Stomach (tissue), 4 donors: Measurements from ENCODE around the gene ZNF438.

Experiments used
- CTCF ChIP-seq, 7 experiments: fragments of 450-650 bp in 4 of 7; fragments of 200-600 bp in 3 of 7; sonication (generic) in 3 of 7; IDR thresholded peaks; one replicate each; pipeline ENCODE4 v1.5.1; 2016 to 2019; ENCODE audit warnings: antibody characterized with exemption in 7 of 7, control low read depth in 2 of 7, mild to moderate bottlenecking in 1 of 7
- EP300 ChIP-seq: sonication (generic); formaldehyde crosslinking; IDR thresholded peaks from one replicate; pipeline ENCODE4 v1.6.1; 2017; ENCODE audit warnings: antibody characterized with exemption
- POLR2A ChIP-seq, 4 donors: fragments of 450-650 bp; IDR thresholded peaks; one replicate each; pipeline ENCODE4 v1.6.1; 2016; ENCODE audit warnings: antibody characterized with exemption in 4 of 4, control low read depth in 2 of 4, mild to moderate bottlenecking in 1 of 4, moderate library complexity in 1 of 4

DNA sequence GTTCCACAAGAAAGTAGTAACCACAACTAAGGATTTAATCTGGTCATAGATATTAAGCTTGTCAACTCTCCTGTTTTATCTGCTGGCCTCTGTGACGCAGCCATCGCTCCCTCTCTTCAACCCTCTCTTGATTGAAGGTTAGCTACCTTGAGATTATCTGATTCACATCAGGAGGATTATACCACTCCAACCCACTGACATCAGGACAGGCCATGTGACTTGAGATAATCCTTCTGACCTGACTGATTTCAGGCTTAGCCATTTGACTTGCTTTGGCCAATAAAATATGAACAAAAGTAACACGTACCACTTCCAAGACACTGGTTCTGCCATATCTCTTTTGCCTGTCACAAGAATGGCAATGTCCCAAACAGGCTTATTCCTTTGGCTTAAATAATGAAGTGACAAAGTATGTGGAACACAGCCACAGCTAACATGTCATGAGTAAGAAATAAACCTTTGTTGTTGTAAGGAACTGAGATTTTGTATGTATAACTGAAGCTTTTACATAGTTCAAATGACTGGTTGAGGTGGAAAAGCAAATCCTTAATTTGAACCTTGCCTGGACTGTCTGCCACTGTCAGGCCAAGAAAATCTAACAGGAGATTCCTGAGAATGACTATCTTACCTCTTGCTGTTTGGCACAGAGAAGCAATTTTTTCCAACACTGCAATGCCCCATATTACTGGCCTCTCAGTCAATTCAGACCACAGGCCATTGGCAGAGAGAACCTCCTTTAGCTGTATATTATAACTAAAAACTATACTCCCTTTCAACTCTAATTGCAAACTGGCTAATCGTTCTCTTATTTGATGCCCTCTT is 13.9 kb downstream of the ZNF438 start:
- TF ChIP-seq POLR2A (IDR thresholded peaks at IDR 0.05) (no peak), CTCF (IDR thresholded peaks at IDR 0.05) (no peak), EP300 (no peak)
